NCI-H2107 (cell line): ENCODE data around the gene STRADA.

ENCODE experiments used
- DNase-seq: peaks from one replicate; lab custom pipeline; 2025; lab: John Stamatoyannopoulos, UW

STRADA gene

GRCh38 chr17:63701456-63701820 is 40.2 kb downstream of the STRADA start:
- DNase-seq = no peak

GRCh38 chr17:63700528-63701455 is 40.8 kb downstream of the STRADA start:
- no peak for DNase-seq

- DNase-seq = peak; percentile 43
Observed at GRCh38 chr17:63699638-63700527, 41.7 kb downstream of the STRADA start, which contains the start of gene LIMD2. Gene LIMD2 (minus strand): TSS chr17:63700125. CDS start chr17:63699298, 827 bp downstream.

GRCh38 chr17:63698886-63699637 is 42.5 kb downstream of the STRADA start:
- no peak for DNase-seq

GRCh38 chr17:63698381-63698885 is 43.2 kb downstream of the STRADA start:
- no peak for DNase-seq

- peak; percentile 53 for DNase-seq
Observed at GRCh38 chr17:63697341-63698286, 44.0 kb downstream of the STRADA start.

GRCh38 chr17:63696381-63696961 is 45.1 kb downstream of the STRADA start:
- no peak for DNase-seq

- DNase-seq = no peak
Observed at GRCh38 chr17:63695889-63696288, 45.7 kb downstream of the STRADA start.

- DNase-seq = no peak
Observed at GRCh38 chr17:63694950-63695773, 46.4 kb downstream of the STRADA start.

GRCh38 chr17:63694229-63694949 is 47.2 kb downstream of the STRADA start:
- no peak for DNase-seq

GRCh38 chr17:63693411-63694113 is 48.0 kb downstream of the STRADA start:
- no peak for DNase-seq

GRCh38 chr17:63692195-63692816 is 49.3 kb downstream of the STRADA start:
- DNase-seq = no peak

- DNase-seq = no peak
Observed at GRCh38 chr17:63689479-63689878, 52.1 kb downstream of the STRADA start.

GRCh38 chr17:63688396-63689020 is 53.1 kb downstream of the STRADA start:
- DNase-seq = no peak

GRCh38 chr17:63686138-63686685 is 55.4 kb downstream of the STRADA start:
- DNase-seq = no peak

GRCh38 chr17:63685578-63685977 is 56.0 kb downstream of the STRADA start:
- no peak for DNase-seq

GRCh38 chr17:63685041-63685440 is 56.6 kb downstream of the STRADA start:
- no peak for DNase-seq
